Measurements from ENCODE around the gene CASP8AP2. TPM values are rescaled to one million over a fixed set of nuclear protein-coding genes. Genes with fewer than 3 reads are reported as not detected.
"Not testable (repeated sequence)": the region's sequence is repeated elsewhere in the genome, so short reads cannot be mapped to it uniquely, and the experiment has no call there.

Gene CASP8AP2
- total RNA-seq, 6 donors from 2014 or later: 9.6 to 26.5 (median 13.3) TPM

DNA sequence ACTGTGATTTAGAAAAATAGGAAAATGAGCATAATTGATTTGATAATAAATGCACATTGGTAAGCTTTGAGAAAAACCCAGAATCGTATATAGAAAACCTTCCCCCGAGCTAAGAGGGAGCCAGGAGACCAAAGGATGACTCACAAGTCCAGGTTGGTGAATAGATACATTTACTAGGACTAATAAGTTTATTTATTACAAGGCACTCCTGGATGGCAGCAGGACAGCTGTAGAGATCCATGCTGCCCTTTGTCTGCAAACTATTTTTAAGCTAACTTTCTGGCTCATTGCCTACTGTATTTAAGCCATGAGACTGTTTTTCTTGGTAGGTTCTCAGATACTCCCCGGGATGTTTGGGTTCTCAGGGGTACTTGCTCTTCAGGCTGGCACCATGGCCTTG lies 13.4 kb downstream of the CASP8AP2 start:
- TF ChIP-seq POLR2A (IDR thresholded peaks at IDR 0.05): no peak
- TF ChIP-seq, protein P1, sequence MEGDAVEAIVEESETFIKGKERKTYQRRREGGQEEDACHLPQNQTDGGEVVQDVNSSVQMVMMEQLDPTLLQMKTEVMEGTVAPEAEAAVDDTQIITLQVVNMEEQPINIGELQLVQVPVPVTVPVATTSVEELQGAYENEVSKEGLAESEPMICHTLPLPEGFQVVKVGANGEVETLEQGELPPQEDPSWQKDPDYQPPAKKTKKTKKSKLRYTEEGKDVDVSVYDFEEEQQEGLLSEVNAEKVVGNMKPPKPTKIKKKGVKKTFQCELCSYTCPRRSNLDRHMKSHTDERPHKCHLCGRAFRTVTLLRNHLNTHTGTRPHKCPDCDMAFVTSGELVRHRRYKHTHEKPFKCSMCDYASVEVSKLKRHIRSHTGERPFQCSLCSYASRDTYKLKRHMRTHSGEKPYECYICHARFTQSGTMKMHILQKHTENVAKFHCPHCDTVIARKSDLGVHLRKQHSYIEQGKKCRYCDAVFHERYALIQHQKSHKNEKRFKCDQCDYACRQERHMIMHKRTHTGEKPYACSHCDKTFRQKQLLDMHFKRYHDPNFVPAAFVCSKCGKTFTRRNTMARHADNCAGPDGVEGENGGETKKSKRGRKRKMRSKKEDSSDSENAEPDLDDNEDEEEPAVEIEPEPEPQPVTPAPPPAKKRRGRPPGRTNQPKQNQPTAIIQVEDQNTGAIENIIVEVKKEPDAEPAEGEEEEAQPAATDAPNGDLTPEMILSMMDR (IDR thresholded peaks at IDR 0.05): no peak
- TF ChIP-seq POLR2AphosphoS5 (IDR thresholded peaks at IDR 0.05): no peak
- no peak for TF ChIP-seq EP300 (IDR thresholded peaks at IDR 0.05)
- ATAC-seq (ENCODE audit: low FRiP score in 2 of 2) (no peak), DNase-seq (no peak)
- no peaks in the 10 kb centered on the region for H3K27me3 ChIP-seq
- no peaks in the 10 kb centered on the region for H3K9me3 ChIP-seq
- H3K36me3 ChIP-seq: peaks cover 0 to 11% (median 6%) of the 10 kb centered on the region in 4 donors
- H3K4me3 ChIP-seq: no peak overlapping the region
- no peak overlapping the region for H3K27ac ChIP-seq
- H3K4me1 ChIP-seq: peaks cover 0 to 17% (median 5%) of the 10 kb centered on the region in 4 donors
- 71 to 86% methylated on average over 3 of the region's 3 CpGs for WGBS, 2 donors

DNA sequence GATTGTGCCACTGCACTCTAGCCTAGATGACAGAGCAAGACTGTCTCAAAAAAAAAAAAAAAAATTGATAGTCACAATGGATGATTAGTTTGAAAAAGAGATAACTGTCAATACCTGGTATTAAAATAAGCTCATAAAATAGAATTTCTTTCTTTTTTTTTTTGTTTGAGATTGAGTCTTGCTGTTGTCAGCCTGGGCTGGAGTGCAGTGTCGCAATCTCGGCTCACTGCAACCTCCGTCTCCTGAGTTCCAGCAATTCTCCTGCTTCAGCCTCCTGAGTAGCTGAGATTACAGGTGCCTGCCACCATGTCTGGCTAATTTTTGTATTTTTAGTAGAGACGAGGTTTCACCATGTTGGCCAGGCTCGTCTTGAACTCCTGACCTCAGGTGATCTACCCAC lies 17.8 kb downstream of the CASP8AP2 start:
- not testable (repeated sequence) for H3K4me1 ChIP-seq; H3K27ac ChIP-seq; H3K27me3 ChIP-seq; DNase-seq; H3K4me3 ChIP-seq; H3K9me3 ChIP-seq; ATAC-seq (ENCODE audit: low FRiP score in 2 of 2)
- H3K36me3 ChIP-seq: peaks cover 0 to 31% (median 5%) of the 10 kb centered on the region in 4 donors
- 88 to 100% methylated on average over 5 of the region's 5 CpGs for WGBS, 2 donors

GRCh38 chr6:89853068-89853467 lies 23.4 kb downstream of the CASP8AP2 start:
- Histone ChIP-seq H3K36me3 (peaks cover 27 to 72% (median 40%) of the 10 kb centered on the region in 4 donors), H3K27me3 (no peaks in the 10 kb centered on the region), H3K9me3 (no peaks in the 10 kb centered on the region), H3K4me1 (no peaks in the 10 kb centered on the region), H3K4me3 (no peak overlapping the region), H3K27ac (no peak overlapping the region)
- TF ChIP-seq POLR2A (IDR thresholded peaks at IDR 0.05) (no peak), EP300 (IDR thresholded peaks at IDR 0.05) (no peak)
- TF ChIP-seq, protein P1 (IDR thresholded peaks at IDR 0.05): no peak
- ATAC-seq (ENCODE audit: low FRiP score in 2 of 2) (no peak), DNase-seq (no peak)
- WGBS, 2 donors: 93 to 97% methylated on average over 1 of the region's 1 CpG

- H3K36me3 ChIP-seq: peaks cover 41 to 98% (median 71%) of the 10 kb centered on the region in 4 donors
- no peaks in the 10 kb centered on the region for H3K9me3 ChIP-seq
- ATAC-seq (ENCODE audit: low FRiP score in 2 of 2) (no peak), DNase-seq (no peak)
- no peak overlapping the region for H3K4me3 ChIP-seq
- no peaks in the 10 kb centered on the region for H3K27me3 ChIP-seq
- TF ChIP-seq EP300 (IDR thresholded peaks at IDR 0.05) (no peak), POLR2A (IDR thresholded peaks at IDR 0.05) (no peak), POLR2AphosphoS5 (IDR thresholded peaks at IDR 0.05) (no peak)
- TF ChIP-seq, protein P1 (IDR thresholded peaks at IDR 0.05): no peak
- no peak overlapping the region for H3K27ac ChIP-seq
- no peaks in the 10 kb centered on the region for H3K4me1 ChIP-seq
- WGBS, 2 donors: 89 to 100% methylated on average over 1 of the region's 1 CpG
Measured at GRCh38 chr6:89858041-89858440, 28.4 kb downstream of the CASP8AP2 start.

DNA sequence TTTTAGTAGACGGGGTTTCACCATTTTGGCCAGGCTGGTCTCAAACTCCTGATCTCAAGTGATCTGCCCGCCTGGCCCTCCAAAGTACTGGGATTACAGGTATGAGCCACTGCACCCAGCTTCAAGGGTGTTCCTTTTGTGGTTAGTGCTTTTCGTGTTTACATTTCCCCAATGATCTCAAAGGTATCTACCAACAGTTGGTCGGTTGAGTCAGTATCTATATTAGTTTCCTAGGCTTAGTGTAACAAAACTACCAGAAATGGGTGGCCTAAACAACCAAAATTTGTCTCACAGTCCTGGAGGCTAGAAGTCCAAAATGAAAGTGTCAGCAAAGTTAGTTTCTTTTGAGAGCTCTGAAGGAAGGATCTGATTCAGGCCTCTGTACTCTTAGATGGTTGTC lies 30.1 kb downstream of the CASP8AP2 start:
- DNase-seq (no peak), ATAC-seq (ENCODE audit: low FRiP score in 2 of 2) (no peak)
- Histone ChIP-seq H3K27me3 (no peaks in the 10 kb centered on the region), H3K36me3 (peaks cover 29 to 98% (median 72%) of the 10 kb centered on the region in 4 donors), H3K27ac (no peak overlapping the region), H3K4me3 (no peak overlapping the region), H3K9me3 (no peaks in the 10 kb centered on the region), H3K4me1 (no peaks in the 10 kb centered on the region)
- TF ChIP-seq POLR2A (IDR thresholded peaks at IDR 0.05) (no peak), POLR2AphosphoS5 (IDR thresholded peaks at IDR 0.05) (no peak), EP300 (IDR thresholded peaks at IDR 0.05) (no peak)
- TF ChIP-seq, protein P1 (IDR thresholded peaks at IDR 0.05): no peak
- WGBS, 2 donors: 93 to 94% methylated on average over 4 of the region's 4 CpGs
